Keratinocyte (primary cell): ENCODE results near the gene CHSY1. TPM values are rescaled to one million over a fixed set of nuclear protein-coding genes. Genes with fewer than 3 reads are reported as not detected.
A peak's percentile ranks its signal among the peaks of the same experiment; 100 is the strongest.

ENCODE experiments used
- DNase-seq: peaks from one replicate; pipeline ENCODE4 v3.0.0-alpha.2; 2011; ENCODE audit warnings: low read depth, missing footprints, low spot score
- FAIRE-seq: peaks from 2 replicates; lab custom pipeline; 2011; peaks lifted over from hg19 to GRCh38; lab: Jason Lieb, UNC
- H2AFZ ChIP-seq: 2 replicates; pipeline ENCODE4 v1.6.0; 2012; ENCODE audit warnings: low read length, control low read depth, inconsistent platforms; ENCODE audit not compliant: control insufficient read depth
- H3K27ac ChIP-seq: 2 replicates; pipeline ENCODE4 v1.5.1; 2011; ENCODE audit warnings: low read length; ENCODE audit not compliant: control insufficient read depth, insufficient read depth
- H3K27me3 ChIP-seq: 3 replicates; pipeline ENCODE4 v1.6.0; 2011; ENCODE audit warnings: low read length; ENCODE audit not compliant: control insufficient read depth, insufficient read depth; ENCODE audit errors: extremely low read depth
- H3K36me3 ChIP-seq, 2 experiments: 2 replicates in 1 of 2; 3 replicates in 1 of 2; pipeline ENCODE4 v1.5.1; 2011; ENCODE audit warnings: low read length in 2 of 2, mild to moderate bottlenecking in 1 of 2; ENCODE audit not compliant: control insufficient read depth in 2 of 2, insufficient read depth in 2 of 2; ENCODE audit errors: extremely low read depth in 1 of 2
- H3K4me1 ChIP-seq: 3 replicates; pipeline ENCODE4 v1.5.1; 2011; ENCODE audit warnings: low read length; ENCODE audit not compliant: control insufficient read depth, insufficient read depth; ENCODE audit errors: extremely low read depth
- H3K4me2 ChIP-seq: 3 replicates; pipeline ENCODE4 v1.6.0; 2011; ENCODE audit warnings: low read depth, low read length; ENCODE audit not compliant: control insufficient read depth, insufficient read depth; ENCODE audit errors: extremely low read depth
- H3K4me3 ChIP-seq, 3 experiments: fragments of 200-600 bp in 1 of 3; sonication (generic) in 1 of 3; 2 replicates in 2 of 3; 3 replicates in 1 of 3; pipeline ENCODE4 v1.5.1; 2011 to 2016; ENCODE audit warnings: low read length in 3 of 3, mild to moderate bottlenecking in 3 of 3, control low read depth in 2 of 3, inconsistent platforms in 1 of 3, low read depth in 1 of 3, mixed read lengths in 1 of 3, mixed run types in 1 of 3, moderate library complexity in 1 of 3; ENCODE audit not compliant: control insufficient read depth in 2 of 3, insufficient read depth in 2 of 3; ENCODE audit errors: extremely low read depth in 1 of 3
- H3K79me2 ChIP-seq: 2 replicates; pipeline ENCODE4 v1.6.0; 2012; ENCODE audit warnings: low read length; ENCODE audit not compliant: control insufficient read depth, insufficient read depth
- H3K9ac ChIP-seq: 3 replicates; pipeline ENCODE4 v1.6.0; 2011; ENCODE audit warnings: low read length; ENCODE audit not compliant: control insufficient read depth, insufficient read depth; ENCODE audit errors: extremely low read depth
- H3K9me1 ChIP-seq: 3 replicates; pipeline ENCODE4 v1.6.0; 2011; ENCODE audit warnings: low read length; ENCODE audit not compliant: control insufficient read depth, insufficient read depth; ENCODE audit errors: extremely low read depth
- H3K9me3 ChIP-seq: 2 replicates; pipeline ENCODE4 v1.5.1; 2012; ENCODE audit warnings: low read depth, low read length; ENCODE audit not compliant: control insufficient read depth
- H4K20me1 ChIP-seq: 3 replicates; pipeline ENCODE4 v1.6.0; 2011; ENCODE audit warnings: low read length; ENCODE audit not compliant: control insufficient read depth, insufficient read depth; ENCODE audit errors: extremely low read depth
- EZH2 ChIP-seq: IDR thresholded peaks from one replicate; pipeline ENCODE4 v1.6.1; 2012; ENCODE audit warnings: inconsistent platforms, mild to moderate bottlenecking, low read length, moderate library complexity
- dilution Hi-C: fragments of 300-500 bp; cut with MboI; formaldehyde crosslinking; loops from one replicate; pipeline ENCODE4 v1.7.0; 2020; ENCODE audit warnings: low sequenced_read_pairs; ENCODE audit not compliant: extremely low pct_ligation_motif_present
- polyA plus RNA-seq, 5 experiments: library from polyadenylated mRNA; depleted of rRNA in 3 of 5; stranded (reverse) in 3 of 5; stranded (forward) in 1 of 5; unstranded in 1 of 5; fragments of >200 nt; gene quantifications; 1 replicate in 1 of 5; 2 replicates in 3 of 5; 3 replicates in 1 of 5; pipeline versions ENCODE4 v1.2.1 to v1.2.3, GENCODE V29; 2011 to 2012; ENCODE audit warnings: missing spikeins in 2 of 5, low read depth in 1 of 5, low replicate concordance in 1 of 5
- TF ChIP-seq, protein P1 (sequence below), 3 experiments: IDR thresholded peaks in 1 of 3; conservative IDR thresholded peaks in 1 of 3; optimal IDR thresholded peaks in 1 of 3; 2 replicates in 2 of 3; 3 replicates in 1 of 3; pipeline versions ENCODE3 to v1.5.1; 2011; ENCODE audit warnings: low read length in 3 of 3, mild to moderate bottlenecking in 3 of 3, moderate library complexity in 2 of 3, control low read depth in 1 of 3, inconsistent platforms in 1 of 3; ENCODE audit not compliant: insufficient read depth in 2 of 3; ENCODE audit errors: extremely low read depth in 1 of 3

Gene CHSY1
- polyA plus RNA-seq, 1 donor (not counting 4 experiments of a cell fraction or from before 2014, with no cell fraction given), result 27.0 TPM

DNA sequence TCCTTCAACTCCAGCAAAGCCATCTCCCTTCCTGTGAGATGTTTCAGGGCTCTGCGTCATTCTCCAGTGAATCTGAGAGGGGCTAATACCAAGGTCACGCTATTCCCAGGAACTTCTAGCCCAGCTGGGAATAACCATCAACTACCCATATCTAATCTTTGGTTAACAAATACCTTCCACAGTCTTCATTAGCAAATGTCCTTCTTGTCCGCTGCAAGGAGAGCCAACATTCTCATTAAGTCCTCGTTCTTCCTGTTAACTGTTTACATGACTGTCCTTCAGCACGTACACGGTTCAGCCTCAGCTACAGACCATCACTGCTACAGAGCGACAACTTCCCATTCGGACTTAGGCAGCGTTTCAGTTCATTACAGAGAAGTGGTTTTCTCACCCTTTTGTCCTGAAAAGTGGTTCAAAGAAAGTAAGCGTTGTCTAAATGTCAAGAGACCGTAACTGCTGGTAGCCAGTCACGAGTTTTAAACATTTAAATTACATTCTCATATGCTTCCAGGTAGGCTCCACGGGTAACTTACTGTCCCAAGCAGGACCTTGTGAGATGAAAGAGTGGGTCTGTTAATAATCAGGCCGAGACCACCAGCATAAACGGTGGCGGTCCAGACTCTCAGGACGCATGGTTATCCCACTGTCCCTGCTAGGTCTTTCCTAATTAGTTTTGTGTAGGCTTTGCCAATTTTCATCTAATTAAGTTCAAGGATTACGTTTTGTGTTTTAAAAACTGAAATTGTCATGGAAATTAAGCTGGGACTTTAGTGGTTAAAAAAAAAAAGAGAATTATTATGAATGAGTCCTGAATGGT, 63.8 kb downstream of the CHSY1 start:
- H2AFZ ChIP-seq, result no peak overlapping the region
- H3K27me3 ChIP-seq, result no peaks in the 10 kb centered on the region
- no peaks in the 10 kb centered on the region for H4K20me1 ChIP-seq
- no peaks in the 10 kb centered on the region for H3K36me3 ChIP-seq
- FAIRE-seq, result no peak
- peak overlapping the region in 2 of 3 experiments; percentile 61 to 71 for H3K4me3 ChIP-seq
- H3K79me2 ChIP-seq, result peaks cover 84% of the 10 kb centered on the region
- H3K4me1 ChIP-seq, result peaks cover 71% of the 10 kb centered on the region
- H3K9me3 ChIP-seq, result no peaks in the 10 kb centered on the region
- dilution Hi-C loops, result no loop called here
- H3K9me1 ChIP-seq, result no peaks in the 10 kb centered on the region
- DNase-seq, result no peak
- peak overlapping the region; percentile 87 for H3K4me2 ChIP-seq
- H3K9ac ChIP-seq, result peak overlapping the region; percentile 53
- H3K27ac ChIP-seq, result peak overlapping the region; percentile 83
- no peak for TF ChIP-seq EZH2
- TF ChIP-seq, protein P1, sequence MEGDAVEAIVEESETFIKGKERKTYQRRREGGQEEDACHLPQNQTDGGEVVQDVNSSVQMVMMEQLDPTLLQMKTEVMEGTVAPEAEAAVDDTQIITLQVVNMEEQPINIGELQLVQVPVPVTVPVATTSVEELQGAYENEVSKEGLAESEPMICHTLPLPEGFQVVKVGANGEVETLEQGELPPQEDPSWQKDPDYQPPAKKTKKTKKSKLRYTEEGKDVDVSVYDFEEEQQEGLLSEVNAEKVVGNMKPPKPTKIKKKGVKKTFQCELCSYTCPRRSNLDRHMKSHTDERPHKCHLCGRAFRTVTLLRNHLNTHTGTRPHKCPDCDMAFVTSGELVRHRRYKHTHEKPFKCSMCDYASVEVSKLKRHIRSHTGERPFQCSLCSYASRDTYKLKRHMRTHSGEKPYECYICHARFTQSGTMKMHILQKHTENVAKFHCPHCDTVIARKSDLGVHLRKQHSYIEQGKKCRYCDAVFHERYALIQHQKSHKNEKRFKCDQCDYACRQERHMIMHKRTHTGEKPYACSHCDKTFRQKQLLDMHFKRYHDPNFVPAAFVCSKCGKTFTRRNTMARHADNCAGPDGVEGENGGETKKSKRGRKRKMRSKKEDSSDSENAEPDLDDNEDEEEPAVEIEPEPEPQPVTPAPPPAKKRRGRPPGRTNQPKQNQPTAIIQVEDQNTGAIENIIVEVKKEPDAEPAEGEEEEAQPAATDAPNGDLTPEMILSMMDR (optimal IDR thresholded peaks at IDR 0.05 in 1 of 3, IDR thresholded peaks at IDR 0.05 in 1 of 3, conservative IDR thresholded peaks at IDR 0.05 in 1 of 3; ENCODE audit: extremely low read depth in 1 of 3, insufficient read depth in 2 of 3, low read length in 3 of 3), result no peak

DNA sequence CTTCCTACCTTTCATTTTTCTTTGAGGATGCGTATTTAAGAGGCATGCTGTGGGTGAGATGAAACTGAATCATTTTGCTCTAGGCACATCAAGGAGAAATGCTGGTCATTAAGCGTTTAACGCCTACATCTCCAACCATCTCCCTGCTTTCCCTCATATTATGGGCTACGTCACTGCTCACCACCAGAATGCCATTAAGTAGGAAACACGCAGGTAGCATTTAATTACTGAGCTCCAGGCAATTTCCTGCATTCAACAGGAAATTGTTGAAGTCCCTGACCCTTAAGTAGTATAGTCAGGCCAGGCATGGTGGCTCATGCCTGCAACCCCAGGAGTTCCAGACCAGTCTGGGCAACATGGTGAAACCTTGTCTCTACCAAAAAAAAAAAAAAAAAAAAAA, 66.1 kb downstream of the CHSY1 start:
- no peaks in the 10 kb centered on the region for H3K27me3 ChIP-seq
- no peak overlapping the region for H2AFZ ChIP-seq
- no peak for FAIRE-seq
- no peak overlapping the region for H3K4me2 ChIP-seq
- H4K20me1 ChIP-seq, result no peaks in the 10 kb centered on the region
- dilution Hi-C loops, result no loop called here
- H3K9ac ChIP-seq, result no peak overlapping the region
- H3K4me1 ChIP-seq, result peaks cover 49% of the 10 kb centered on the region
- H3K36me3 ChIP-seq, result peaks cover 0 to 8% of the 10 kb centered on the region in 2 experiments
- TF ChIP-seq, protein P1 (optimal IDR thresholded peaks at IDR 0.05 in 1 of 3, IDR thresholded peaks at IDR 0.05 in 1 of 3, conservative IDR thresholded peaks at IDR 0.05 in 1 of 3; ENCODE audit: extremely low read depth in 1 of 3, insufficient read depth in 2 of 3, low read length in 3 of 3), result no peak
- no peak for TF ChIP-seq EZH2
- no peak overlapping the region for H3K4me3 ChIP-seq
- H3K27ac ChIP-seq, result no peak overlapping the region
- no peak for DNase-seq
- H3K9me1 ChIP-seq, result no peaks in the 10 kb centered on the region
- H3K79me2 ChIP-seq, result peaks cover 83% of the 10 kb centered on the region
- H3K9me3 ChIP-seq, result no peaks in the 10 kb centered on the region
